Measurements from ENCODE around the gene NPAS2.

Gene NPAS2

GRCh38 chr2:100796499-100797100 is 23.3 kb upstream of the NPAS2 start:
- DNase-seq, result no peak

GRCh38 chr2:100799686-100800085 is 20.3 kb upstream of the NPAS2 start:
- DNase-seq, result no peak

- DNase-seq, result no peak
Observed at GRCh38 chr2:100800915-100801314, 19.0 kb upstream of the NPAS2 start.

- no peak for DNase-seq
Observed at GRCh38 chr2:100801402-100801801, 18.5 kb upstream of the NPAS2 start.

- DNase-seq, result no peak
Observed at GRCh38 chr2:100802066-100802465, 17.9 kb upstream of the NPAS2 start.

GRCh38 chr2:100803334-100803733 is 16.6 kb upstream of the NPAS2 start:
- DNase-seq, result no peak

GRCh38 chr2:100806550-100806949 is 13.4 kb upstream of the NPAS2 start:
- no peak for DNase-seq

- no peak for DNase-seq
Observed at GRCh38 chr2:100807707-100808106, 12.2 kb upstream of the NPAS2 start.

- DNase-seq, result no peak
Observed at GRCh38 chr2:100808582-100808981, 11.4 kb upstream of the NPAS2 start.

- DNase-seq, result no peak
Observed at GRCh38 chr2:100809506-100809905, 10.4 kb upstream of the NPAS2 start.

GRCh38 chr2:100810603-100811145 is 9.3 kb upstream of the NPAS2 start:
- DNase-seq, result no peak

GRCh38 chr2:100812116-100812515 is 7.8 kb upstream of the NPAS2 start:
- peak; percentile 21 for DNase-seq

- DNase-seq, result no peak
Observed at GRCh38 chr2:100812573-100812972, 7.4 kb upstream of the NPAS2 start.

- no peak for DNase-seq
Observed at GRCh38 chr2:100813527-100813926, 6.4 kb upstream of the NPAS2 start.

GRCh38 chr2:100814043-100814442 is 5.9 kb upstream of the NPAS2 start:
- DNase-seq, result no peak

GRCh38 chr2:100814453-100814852 is 5.5 kb upstream of the NPAS2 start:
- DNase-seq, result no peak

- DNase-seq, result no peak
Observed at GRCh38 chr2:100817388-100817985, 2.5 kb upstream of the NPAS2 start.

- no peak for DNase-seq
Observed at GRCh38 chr2:100818003-100818605, 1.8 kb upstream of the NPAS2 start.

- DNase-seq, result no peak
Observed at GRCh38 chr2:100818606-100819369, 1.2 kb upstream of the NPAS2 start.

GRCh38 chr2:100820273-100820522 is 259 bp downstream of the NPAS2 start:
- no peak for DNase-seq

GRCh38 chr2:100820523-100821254 is 750 bp downstream of the NPAS2 start:
- no peak for DNase-seq

GRCh38 chr2:100821255-100821910 is 1.4 kb downstream of the NPAS2 start:
- no peak for DNase-seq

- no peak for DNase-seq
Observed at GRCh38 chr2:100821911-100822265, 1.9 kb downstream of the NPAS2 start.

All from CD4-positive, alpha-beta T cell treated with Interferon gamma for 1 hour (primary cell).